GM18519 (cell line): Measurements from ENCODE around the gene GAS7.

Experiments used
- ATAC-seq: cut with Tn5 transposase; IDR thresholded peaks from one replicate; pipeline ENCODE4 v1.9.1; 2021; ENCODE audit warnings: mild to moderate bottlenecking, moderate library complexity; ENCODE audit not compliant: unreplicated experiment, low FRiP score

The GAS7 gene

GRCh38 chr17:9905078-9905415 lies 293.4 kb downstream of the GAS7 start, which contains the start of gene RCVRN:
Gene RCVRN, minus strand, starts transcription at chr17:9905271. Its CDS starts 91 bp downstream, at chr17:9905180.
- no peak for ATAC-seq

GRCh38 chr17:9904277-9905077 lies 293.9 kb downstream of the GAS7 start:
- ATAC-seq = no peak

GRCh38 chr17:9902120-9902519 lies 296.3 kb downstream of the GAS7 start:
- ATAC-seq = no peak

GRCh38 chr17:9900784-9901183 lies 297.6 kb downstream of the GAS7 start:
- ATAC-seq = no peak

GRCh38 chr17:9900044-9900594 lies 298.3 kb downstream of the GAS7 start:
- no peak for ATAC-seq

- no peak for ATAC-seq
These were observed 298.9 kb downstream of the GAS7 start for GRCh38 chr17:9899280-9900043.

- ATAC-seq = no peak
These were observed 299.6 kb downstream of the GAS7 start for GRCh38 chr17:9898812-9899211.

GRCh38 chr17:9897372-9897968 lies 300.9 kb downstream of the GAS7 start:
- no peak for ATAC-seq

- ATAC-seq = no peak
These were observed 302.5 kb downstream of the GAS7 start for GRCh38 chr17:9895923-9896322.

GRCh38 chr17:9894231-9894630 lies 304.2 kb downstream of the GAS7 start:
- no peak for ATAC-seq

GRCh38 chr17:9893411-9894012 lies 304.9 kb downstream of the GAS7 start:
- no peak for ATAC-seq

- ATAC-seq = no peak
These were observed 308.3 kb downstream of the GAS7 start for GRCh38 chr17:9890124-9890523.

- no peak for ATAC-seq
These were observed 310.9 kb downstream of the GAS7 start for GRCh38 chr17:9887508-9887907.

- no peak for ATAC-seq
These were observed 312.1 kb downstream of the GAS7 start for GRCh38 chr17:9886141-9886930.

- no peak for ATAC-seq
These were observed 315.0 kb downstream of the GAS7 start for GRCh38 chr17:9883451-9883850.

GRCh38 chr17:9880582-9880999 lies 317.8 kb downstream of the GAS7 start:
- ATAC-seq = no peak

- ATAC-seq = no peak
These were observed 319.4 kb downstream of the GAS7 start for GRCh38 chr17:9878786-9879525.

GRCh38 chr17:9878356-9878755 lies 320.1 kb downstream of the GAS7 start:
- ATAC-seq = no peak

GRCh38 chr17:9875441-9875840 lies 323.0 kb downstream of the GAS7 start:
- no peak for ATAC-seq
